PC-3 (cell line): ENCODE measurements around the gene ARMC8. TPM values are rescaled to one million over a fixed set of nuclear protein-coding genes. Genes with fewer than 3 reads are reported as not detected.
"Not testable (repeated sequence)": the region's sequence is repeated elsewhere in the genome, so short reads cannot be mapped to it uniquely, and the experiment has no call there.

Source experiments
- ATAC-seq: fragments of 200-7000 bp; cut with Tn5 transposase; 2 replicates; pipeline ENCODE4 v1.9.1; 2020; ENCODE audit warnings: mild to moderate bottlenecking, moderate library complexity
- BruUV-seq: library from RNA; stranded (reverse); fragments of 400-500 nt; replicated peaks from 2 replicates; lab custom pipeline; 2021; lab: Mats Ljungman, UMichigan
- CTCF ChIA-PET: fragments of 300-600 bp; sonication (Branson Sonifier 250); formaldehyde crosslinking; loops from one replicate; lab custom pipeline; 2022; ENCODE audit warnings: antibody characterized with exemption; lab: Charles Lee
- POLR2A ChIA-PET: fragments of 300-600 bp; sonication (Branson Sonifier 250); formaldehyde crosslinking; loops from one replicate; lab custom pipeline; 2022; ENCODE audit warnings: antibody characterized with exemption; ENCODE audit not compliant: unreplicated experiment; lab: Charles Lee
- DNase-seq: peaks from one replicate; pipeline ENCODE4 v3.0.0-alpha.2; 2015
- H2AFZ ChIP-seq: fragments of 300-600 bp; sonication (generic); 2 replicates; pipeline ENCODE4 v1.6.0; 2016; ENCODE audit warnings: antibody characterized with exemption, low read length
- H3F3A ChIP-seq: fragments of 300-600 bp; sonication (generic); one replicate; pipeline ENCODE4 v1.6.0; 2017; ENCODE audit warnings: antibody characterized with exemption, low read length, control low read depth, mild to moderate bottlenecking; ENCODE audit not compliant: unreplicated experiment
- H3K27ac ChIP-seq: fragments of 300-600 bp; sonication (generic); 2 replicates; pipeline ENCODE4 v1.5.1; 2016; ENCODE audit warnings: mild to moderate bottlenecking, low read length
- H3K27me3 ChIP-seq: fragments of 300-600 bp; sonication (generic); 2 replicates; pipeline ENCODE4 v1.6.1; 2016; ENCODE audit warnings: low read length, mixed read lengths
- H3K36me3 ChIP-seq: fragments of 300-600 bp; sonication (generic); 2 replicates; pipeline ENCODE4 v1.6.1; 2016; ENCODE audit warnings: low read depth, mixed run types, low read length, mixed read lengths
- H3K4me1 ChIP-seq: fragments of 300-600 bp; sonication (generic); 2 replicates; pipeline ENCODE4 v1.5.1; 2016; ENCODE audit warnings: low read length; ENCODE audit not compliant: insufficient read depth
- H3K4me2 ChIP-seq: fragments of 300-600 bp; sonication (generic); 2 replicates; pipeline ENCODE4 v1.6.0; 2016; ENCODE audit warnings: low read length
- H3K4me3 ChIP-seq: fragments of 300-600 bp; sonication (generic); 2 replicates; pipeline ENCODE4 v1.5.1; 2016; ENCODE audit warnings: mild to moderate bottlenecking, low read length, mixed read lengths
- H3K79me2 ChIP-seq: fragments of 300-600 bp; sonication (generic); 2 replicates; pipeline ENCODE4 v1.6.1; 2017; ENCODE audit warnings: low read length, mixed read lengths
- H3K9ac ChIP-seq: fragments of 300-600 bp; sonication (generic); 2 replicates; pipeline ENCODE4 v1.6.0; 2016; ENCODE audit warnings: mild to moderate bottlenecking, low read length
- H3K9me2 ChIP-seq: fragments of 300-600 bp; sonication (generic); replicated peaks from 2 replicates; pipeline ENCODE4 v1.6.1; 2016; ENCODE audit warnings: mixed run types, low read length, mixed read lengths
- H3K9me3 ChIP-seq: fragments of 300-600 bp; sonication (generic); 2 replicates; pipeline ENCODE4 v1.6.1; 2016; ENCODE audit warnings: low read length, mixed read lengths
- H4K20me1 ChIP-seq: fragments of 300-600 bp; sonication (generic); 2 replicates; pipeline ENCODE4 v1.6.1; 2016; ENCODE audit warnings: low read length, mixed read lengths
- EZH2 ChIP-seq: fragments of 300-600 bp; sonication (generic); IDR thresholded peaks from one replicate; pipeline ENCODE4 v1.6.1; 2017; ENCODE audit warnings: antibody characterized with exemption, mild to moderate bottlenecking, low read length; ENCODE audit not compliant: unreplicated experiment
- EZH2phosphoT487 ChIP-seq: fragments of 300-600 bp; sonication (generic); IDR thresholded peaks from 2 replicates; pipeline ENCODE4 v1.6.1; 2018; ENCODE audit warnings: mild to moderate bottlenecking, antibody characterized with exemption, low read length, borderline replicate concordance
- intact Hi-C: fragments of 100-400 bp; cut with micrococcal nuclease; formaldehyde crosslinking; loops from 2 replicates; pipeline ENCODE4 v1.9.0; 2023
- total RNA-seq: library from RNA; depleted of rRNA; stranded (reverse); fragments of >200 nt; gene quantifications from 2 replicates; pipeline ENCODE4 v1.2.3, GENCODE V29; 2014
- TF ChIP-seq, protein P1 (sequence below): fragments of 300-600 bp; sonication (generic); conservative IDR thresholded peaks from 2 replicates; pipeline ENCODE4 v1.5.1; 2017; ENCODE audit warnings: antibody characterized with exemption, low read depth, mild to moderate bottlenecking, low read length

The ARMC8 gene
- total RNA-seq, 1 experiment from 2014 or later: 21.1 TPM

DNA sequence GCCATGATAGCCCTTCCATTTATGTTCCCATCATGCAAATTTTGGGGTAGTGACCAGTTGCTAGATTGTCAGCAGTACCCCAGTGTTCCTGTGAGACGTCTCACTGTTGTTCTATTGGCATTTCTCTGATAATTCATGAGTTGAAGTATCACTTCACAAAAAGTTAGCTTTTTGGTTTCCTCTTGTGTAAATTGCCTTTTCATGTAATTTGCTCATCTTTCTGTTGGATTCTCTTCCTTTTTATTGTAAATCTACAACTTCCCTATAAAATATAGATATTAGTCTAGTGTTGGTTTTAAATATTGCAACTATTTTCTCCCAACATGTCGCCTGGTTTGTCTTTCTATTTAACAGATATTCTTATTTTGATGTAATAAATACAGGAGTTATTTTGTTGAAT is 47.4 kb upstream of the ARMC8 start:
- TF ChIP-seq, protein P1, sequence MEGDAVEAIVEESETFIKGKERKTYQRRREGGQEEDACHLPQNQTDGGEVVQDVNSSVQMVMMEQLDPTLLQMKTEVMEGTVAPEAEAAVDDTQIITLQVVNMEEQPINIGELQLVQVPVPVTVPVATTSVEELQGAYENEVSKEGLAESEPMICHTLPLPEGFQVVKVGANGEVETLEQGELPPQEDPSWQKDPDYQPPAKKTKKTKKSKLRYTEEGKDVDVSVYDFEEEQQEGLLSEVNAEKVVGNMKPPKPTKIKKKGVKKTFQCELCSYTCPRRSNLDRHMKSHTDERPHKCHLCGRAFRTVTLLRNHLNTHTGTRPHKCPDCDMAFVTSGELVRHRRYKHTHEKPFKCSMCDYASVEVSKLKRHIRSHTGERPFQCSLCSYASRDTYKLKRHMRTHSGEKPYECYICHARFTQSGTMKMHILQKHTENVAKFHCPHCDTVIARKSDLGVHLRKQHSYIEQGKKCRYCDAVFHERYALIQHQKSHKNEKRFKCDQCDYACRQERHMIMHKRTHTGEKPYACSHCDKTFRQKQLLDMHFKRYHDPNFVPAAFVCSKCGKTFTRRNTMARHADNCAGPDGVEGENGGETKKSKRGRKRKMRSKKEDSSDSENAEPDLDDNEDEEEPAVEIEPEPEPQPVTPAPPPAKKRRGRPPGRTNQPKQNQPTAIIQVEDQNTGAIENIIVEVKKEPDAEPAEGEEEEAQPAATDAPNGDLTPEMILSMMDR: no peak
- no peak for TF ChIP-seq EZH2phosphoT487
- no peak for TF ChIP-seq EZH2
- no peaks in the 10 kb centered on the region for H3K36me3 ChIP-seq
- H3K79me2 ChIP-seq: no peaks in the 10 kb centered on the region
- POLR2A ChIA-PET: no interaction called here
- intact Hi-C loops: no loop called here
- H3K4me1 ChIP-seq: no peaks in the 10 kb centered on the region
- CTCF ChIA-PET: no interaction called here
- no peak overlapping the region for H3K4me3 ChIP-seq
- H3K9ac ChIP-seq: no peak overlapping the region
- no peak overlapping the region for H3K27ac ChIP-seq
- no peak for ATAC-seq
- no peaks in the 10 kb centered on the region for H3K27me3 ChIP-seq
- no peaks in the 10 kb centered on the region for H3K9me2 ChIP-seq
- H2AFZ ChIP-seq: no peak overlapping the region
- no peak for DNase-seq
- no peak overlapping the region for H3K4me2 ChIP-seq
- H3K9me3 ChIP-seq: no peaks in the 10 kb centered on the region
- no peaks in the 10 kb centered on the region for H3F3A ChIP-seq
- H4K20me1 ChIP-seq: no peaks in the 10 kb centered on the region
- BruUV-seq: no TSS peak

DNA sequence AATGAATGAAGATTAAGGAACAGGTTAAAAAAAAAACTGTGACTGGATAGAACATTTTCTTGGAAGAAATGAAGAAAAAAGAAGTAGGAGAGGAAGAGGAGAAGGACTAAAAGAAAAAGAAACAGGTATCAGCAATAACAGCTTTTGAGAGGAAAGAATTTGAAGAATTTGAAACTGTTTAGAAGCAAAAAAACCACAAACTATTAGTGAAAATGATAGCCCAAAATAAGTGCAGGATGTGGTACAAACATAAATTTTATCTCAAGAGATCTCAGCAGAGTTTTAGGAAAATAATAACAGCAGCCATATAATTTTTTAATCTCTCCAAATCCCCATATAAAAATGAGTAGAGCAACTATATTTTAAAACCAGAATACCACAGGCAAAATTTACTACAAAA is 46.2 kb upstream of the ARMC8 start:
- Histone ChIP-seq H4K20me1 (no peaks in the 10 kb centered on the region), H3K4me2 (no peak overlapping the region), H3K9me3 (no peaks in the 10 kb centered on the region), H2AFZ (no peak overlapping the region), H3K4me1 (no peaks in the 10 kb centered on the region), H3K9me2 (no peaks in the 10 kb centered on the region), H3F3A (no peaks in the 10 kb centered on the region), H3K4me3 (no peak overlapping the region), H3K79me2 (no peaks in the 10 kb centered on the region), H3K36me3 (no peaks in the 10 kb centered on the region), H3K27ac (no peak overlapping the region), H3K9ac (no peak overlapping the region), H3K27me3 (no peaks in the 10 kb centered on the region)
- ChIA-PET CTCF (no interaction called here), POLR2A (no interaction called here)
- TF ChIP-seq, protein P1: no peak
- TF ChIP-seq EZH2: no peak
- TF ChIP-seq EZH2phosphoT487: no peak
- DNase-seq: no peak
- intact Hi-C loops: no loop called here
- BruUV-seq: no TSS peak
- no peak for ATAC-seq

DNA sequence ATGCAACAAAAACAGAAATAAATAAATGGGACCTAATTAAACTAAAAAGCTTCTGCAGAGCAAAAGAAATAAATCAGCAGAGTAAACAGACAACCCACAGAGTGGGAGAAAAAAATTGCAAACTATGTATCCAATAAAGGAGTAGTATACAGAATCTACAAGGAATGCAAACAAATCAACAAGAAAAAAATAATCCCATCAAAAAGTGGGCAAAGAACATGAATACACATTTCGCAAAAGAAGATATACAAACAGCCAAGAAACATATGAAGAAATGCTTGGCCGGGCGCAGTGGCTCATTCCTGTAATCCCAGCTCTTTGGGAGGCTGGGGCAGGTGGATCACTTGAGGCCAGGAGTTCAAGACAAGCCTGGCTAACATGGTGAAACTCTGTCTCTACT is 44.9 kb upstream of the ARMC8 start:
- H3K9me3 ChIP-seq, H2AFZ ChIP-seq, H3F3A ChIP-seq, H3K9me2 ChIP-seq, ATAC-seq, H3K27me3 ChIP-seq, H3K4me2 ChIP-seq, H3K79me2 ChIP-seq, H3K9ac ChIP-seq, BruUV-seq, intact Hi-C loops, H3K4me3 ChIP-seq, DNase-seq, CTCF ChIA-PET, H4K20me1 ChIP-seq, H3K36me3 ChIP-seq, H3K27ac ChIP-seq, POLR2A ChIA-PET, H3K4me1 ChIP-seq: not testable (repeated sequence)
